Liver (tissue), 9 donors: ENCODE results near the gene UBASH3B. TPM values are rescaled to one million over a fixed set of nuclear protein-coding genes. Genes with fewer than 3 reads are reported as not detected.

ENCODE experiments used
- DNase-seq: peaks from one replicate; pipeline ENCODE4 v3.0.0-alpha.2; 2017; ENCODE audit warnings: low spot score
- H3K27ac ChIP-seq, 2 donors: one replicate each; pipeline ENCODE4 v1.7.0; 2013; ENCODE audit warnings: inconsistent platforms in 2 of 2, low read length in 2 of 2, control low read depth in 1 of 2, low read depth in 1 of 2, mild to moderate bottlenecking in 1 of 2
- H3K27me3 ChIP-seq, 4 donors: one replicate each; pipeline versions ENCODE4 v1.6.1 to v1.7.0; 2013; ENCODE audit warnings: low read length in 3 of 4, inconsistent platforms in 1 of 4, mild to moderate bottlenecking in 1 of 4, moderate library complexity in 1 of 4; ENCODE audit not compliant: control insufficient read depth in 4 of 4, insufficient read depth in 4 of 4
- H3K36me3 ChIP-seq, 4 donors: one replicate each; pipeline versions ENCODE4 v1.6.1 to v1.7.0; 2013; ENCODE audit warnings: low read length in 3 of 4, mild to moderate bottlenecking in 3 of 4, low read depth in 1 of 4, moderate library complexity in 1 of 4; ENCODE audit not compliant: control insufficient read depth in 4 of 4, insufficient read depth in 3 of 4
- H3K4me1 ChIP-seq, 4 donors: one replicate each; pipeline versions ENCODE4 v1.6.1 to v1.7.0; 2013; ENCODE audit warnings: low read length in 3 of 4, mild to moderate bottlenecking in 3 of 4, moderate library complexity in 1 of 4; ENCODE audit not compliant: control insufficient read depth in 4 of 4, insufficient read depth in 4 of 4
- H3K4me3 ChIP-seq, 3 donors: one replicate each; pipeline versions ENCODE4 v1.6.1 to v1.7.0; 2013; ENCODE audit warnings: low read length in 3 of 3, control low read depth in 1 of 3, low read depth in 1 of 3, mild to moderate bottlenecking in 1 of 3
- H3K9ac ChIP-seq, 2 donors: one replicate each; pipeline ENCODE4 v1.7.0; 2013; ENCODE audit warnings: low read length in 2 of 2, mild to moderate bottlenecking in 2 of 2, moderate library complexity in 2 of 2, control low read depth in 1 of 2, low read depth in 1 of 2
- H3K9me3 ChIP-seq, 4 donors: one replicate each; pipeline versions ENCODE4 v1.6.1 to v1.7.0; 2013; ENCODE audit warnings: low read length in 3 of 4; ENCODE audit not compliant: control insufficient read depth in 4 of 4
- FOXA2 ChIP-seq: IDR thresholded peaks from 2 replicates; pipeline ENCODE4 v1.6.1; 2016; ENCODE audit warnings: antibody characterized with exemption
- GABPA ChIP-seq, 2 donors: IDR thresholded peaks in 1 of 2; conservative IDR thresholded peaks in 1 of 2; 2 replicates each; pipeline ENCODE4 v1.6.1; 2016; ENCODE audit warnings: antibody characterized with exemption in 2 of 2, mild to moderate bottlenecking in 1 of 2, moderate library complexity in 1 of 2
- HNF4A ChIP-seq, 2 donors: conservative IDR thresholded peaks; 2 replicates each; pipeline ENCODE4 v1.6.1; 2016; ENCODE audit warnings: antibody characterized with exemption in 2 of 2, mild to moderate bottlenecking in 2 of 2
- JUND ChIP-seq, 2 donors: IDR thresholded peaks; 2 replicates each; pipeline ENCODE4 v1.6.1; 2016; ENCODE audit warnings: antibody characterized with exemption in 2 of 2
- NR2F2 ChIP-seq: IDR thresholded peaks from 2 replicates; pipeline ENCODE4 v1.6.1; 2016; ENCODE audit warnings: antibody characterized with exemption
- RAD21 ChIP-seq, 2 donors: IDR thresholded peaks; 2 replicates each; pipeline ENCODE4 v1.6.1; 2016; ENCODE audit warnings: antibody characterized with exemption in 2 of 2, mild to moderate bottlenecking in 2 of 2
- RXRA ChIP-seq, 2 donors: IDR thresholded peaks; 2 replicates each; pipeline ENCODE4 v1.6.1; 2017 to 2018; ENCODE audit warnings: antibody characterized with exemption in 2 of 2, mild to moderate bottlenecking in 1 of 2
- SP1 ChIP-seq: IDR thresholded peaks from 2 replicates; pipeline ENCODE4 v1.6.1; 2018; ENCODE audit warnings: antibody characterized with exemption, mild to moderate bottlenecking
- TAF1 ChIP-seq: conservative IDR thresholded peaks from 2 replicates; pipeline ENCODE4 v1.6.1; 2016; ENCODE audit warnings: antibody characterized with exemption, mild to moderate bottlenecking
- YY1 ChIP-seq: IDR thresholded peaks from 2 replicates; pipeline ENCODE4 v1.6.1; 2016; ENCODE audit warnings: antibody characterized with exemption, mild to moderate bottlenecking
- ZBTB33 ChIP-seq: IDR thresholded peaks from 2 replicates; pipeline ENCODE4 v1.6.1; 2016; ENCODE audit warnings: antibody characterized with exemption
- WGBS: extraction: QIAGEN DNeasy Blood & Tissue Kit; methylation state at CpG from one replicate; pipeline ENCODE4 v1.1.7; 2013; 5-methylcytosine and 5-hydroxymethylcytosine counted together
- polyA plus RNA-seq, 2 donors: library from polyadenylated mRNA; stranded (reverse) in 1 of 2; unstranded in 1 of 2; fragments of 200-250 nt in 1 of 2; fragments of >200 nt in 1 of 2; fragmentation: Nextera tagmentation in 1 of 2; extraction: Ambion mirVana in 1 of 2; gene quantifications; one replicate each; pipeline versions ENCODE4 v1.2.1 to v1.2.3, GENCODE V29; 2013 to 2015
- total RNA-seq, 2 donors: library from RNA; depleted of rRNA; stranded (reverse); fragments of >200 nt; gene quantifications; one replicate each; pipeline ENCODE4 v1.2.3, GENCODE V29; 2014
- TF ChIP-seq, protein P1 (sequence below): fragments of 150-350 bp; IDR thresholded peaks from 2 replicates; pipeline ENCODE4 v1.5.1; 2017; ENCODE audit warnings: improper control_type of control experiment, low read depth, low read length; ENCODE audit not compliant: missing input control
- TF ChIP-seq, protein P2 (sequence below): IDR thresholded peaks from 2 replicates; pipeline ENCODE4 v1.6.1; 2016; ENCODE audit warnings: antibody characterized with exemption, mild to moderate bottlenecking
- donor health status: healthy.
- donor health status: healthy.
- donor health status: healthy.
- donor health status: healthy.
- donor health status: healthy.

Gene UBASH3B
- total and polyA plus RNA-seq, 4 donors: 0.48 to 5.5 (median 2.5) TPM

GRCh38 chr11:122755941-122756340 is 100.4 kb downstream of the UBASH3B start (continued):
- no peak for TF ChIP-seq ZBTB33
- TF ChIP-seq HNF4A (conservative IDR thresholded peaks at IDR 0.05): no peak
- TF ChIP-seq NR2F2: no peak
- no peak for TF ChIP-seq RXRA (IDR thresholded peaks at IDR 0.05)
- TF ChIP-seq, protein P1, sequence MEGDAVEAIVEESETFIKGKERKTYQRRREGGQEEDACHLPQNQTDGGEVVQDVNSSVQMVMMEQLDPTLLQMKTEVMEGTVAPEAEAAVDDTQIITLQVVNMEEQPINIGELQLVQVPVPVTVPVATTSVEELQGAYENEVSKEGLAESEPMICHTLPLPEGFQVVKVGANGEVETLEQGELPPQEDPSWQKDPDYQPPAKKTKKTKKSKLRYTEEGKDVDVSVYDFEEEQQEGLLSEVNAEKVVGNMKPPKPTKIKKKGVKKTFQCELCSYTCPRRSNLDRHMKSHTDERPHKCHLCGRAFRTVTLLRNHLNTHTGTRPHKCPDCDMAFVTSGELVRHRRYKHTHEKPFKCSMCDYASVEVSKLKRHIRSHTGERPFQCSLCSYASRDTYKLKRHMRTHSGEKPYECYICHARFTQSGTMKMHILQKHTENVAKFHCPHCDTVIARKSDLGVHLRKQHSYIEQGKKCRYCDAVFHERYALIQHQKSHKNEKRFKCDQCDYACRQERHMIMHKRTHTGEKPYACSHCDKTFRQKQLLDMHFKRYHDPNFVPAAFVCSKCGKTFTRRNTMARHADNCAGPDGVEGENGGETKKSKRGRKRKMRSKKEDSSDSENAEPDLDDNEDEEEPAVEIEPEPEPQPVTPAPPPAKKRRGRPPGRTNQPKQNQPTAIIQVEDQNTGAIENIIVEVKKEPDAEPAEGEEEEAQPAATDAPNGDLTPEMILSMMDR: no peak
- TF ChIP-seq RAD21 (IDR thresholded peaks at IDR 0.05): no peak
- TF ChIP-seq TAF1: no peak
- TF ChIP-seq FOXA2: no peak
- no peak for TF ChIP-seq JUND (IDR thresholded peaks at IDR 0.05)
- TF ChIP-seq SP1: no peak

DNA sequence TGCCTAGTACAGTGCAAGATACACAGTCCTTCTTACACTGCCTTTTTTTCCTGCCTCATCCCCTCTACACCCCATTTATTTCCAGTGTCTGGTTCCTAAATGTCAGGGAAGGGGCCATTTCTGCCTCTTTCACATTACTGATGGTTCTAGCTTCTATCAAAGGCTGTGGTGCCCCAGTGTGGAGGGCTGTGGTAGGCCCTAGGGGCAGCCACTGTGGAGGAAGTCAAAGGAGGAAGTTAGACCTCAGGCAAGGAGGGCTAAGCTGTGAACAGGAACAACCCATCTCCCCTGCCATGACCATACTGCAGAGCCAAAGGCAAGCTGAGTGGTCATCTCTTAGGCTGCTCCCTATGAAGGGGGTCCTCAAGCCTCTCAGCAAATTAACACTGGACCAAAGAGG is 100.9 kb downstream of the UBASH3B start:
- Histone ChIP-seq H3K4me3 (no peak overlapping the region), H3K27me3 (no peaks in the 10 kb centered on the region), H3K27ac (no peak overlapping the region), H3K9me3 (no peaks in the 10 kb centered on the region), H3K9ac (no peak overlapping the region), H3K4me1 (peaks cover 0 to 2% (median 0%) of the 10 kb centered on the region in 4 donors), H3K36me3 (no peaks in the 10 kb centered on the region)
- DNase-seq: no peak
- TF ChIP-seq, protein P2, sequence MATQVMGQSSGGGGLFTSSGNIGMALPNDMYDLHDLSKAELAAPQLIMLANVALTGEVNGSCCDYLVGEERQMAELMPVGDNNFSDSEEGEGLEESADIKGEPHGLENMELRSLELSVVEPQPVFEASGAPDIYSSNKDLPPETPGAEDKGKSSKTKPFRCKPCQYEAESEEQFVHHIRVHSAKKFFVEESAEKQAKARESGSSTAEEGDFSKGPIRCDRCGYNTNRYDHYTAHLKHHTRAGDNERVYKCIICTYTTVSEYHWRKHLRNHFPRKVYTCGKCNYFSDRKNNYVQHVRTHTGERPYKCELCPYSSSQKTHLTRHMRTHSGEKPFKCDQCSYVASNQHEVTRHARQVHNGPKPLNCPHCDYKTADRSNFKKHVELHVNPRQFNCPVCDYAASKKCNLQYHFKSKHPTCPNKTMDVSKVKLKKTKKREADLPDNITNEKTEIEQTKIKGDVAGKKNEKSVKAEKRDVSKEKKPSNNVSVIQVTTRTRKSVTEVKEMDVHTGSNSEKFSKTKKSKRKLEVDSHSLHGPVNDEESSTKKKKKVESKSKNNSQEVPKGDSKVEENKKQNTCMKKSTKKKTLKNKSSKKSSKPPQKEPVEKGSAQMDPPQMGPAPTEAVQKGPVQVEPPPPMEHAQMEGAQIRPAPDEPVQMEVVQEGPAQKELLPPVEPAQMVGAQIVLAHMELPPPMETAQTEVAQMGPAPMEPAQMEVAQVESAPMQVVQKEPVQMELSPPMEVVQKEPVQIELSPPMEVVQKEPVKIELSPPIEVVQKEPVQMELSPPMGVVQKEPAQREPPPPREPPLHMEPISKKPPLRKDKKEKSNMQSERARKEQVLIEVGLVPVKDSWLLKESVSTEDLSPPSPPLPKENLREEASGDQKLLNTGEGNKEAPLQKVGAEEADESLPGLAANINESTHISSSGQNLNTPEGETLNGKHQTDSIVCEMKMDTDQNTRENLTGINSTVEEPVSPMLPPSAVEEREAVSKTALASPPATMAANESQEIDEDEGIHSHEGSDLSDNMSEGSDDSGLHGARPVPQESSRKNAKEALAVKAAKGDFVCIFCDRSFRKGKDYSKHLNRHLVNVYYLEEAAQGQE: no peak
- TF ChIP-seq RAD21 (IDR thresholded peaks at IDR 0.05): peak; percentile 66 to 72
- TF ChIP-seq, protein P1: peak; percentile 15

- Histone ChIP-seq H3K9ac (no peak overlapping the region), H3K36me3 (no peaks in the 10 kb centered on the region), H3K9me3 (no peaks in the 10 kb centered on the region), H3K4me3 (no peak overlapping the region), H3K27me3 (no peaks in the 10 kb centered on the region), H3K27ac (no peak overlapping the region), H3K4me1 (peaks cover 0 to 2% (median 0%) of the 10 kb centered on the region in 4 donors)
- WGBS: 92% methylated on average over 3 of the region's 3 CpGs
- TF ChIP-seq GABPA (IDR thresholded peaks at IDR 0.05 in 1 of 2, conservative IDR thresholded peaks at IDR 0.05 in 1 of 2): no peak
- TF ChIP-seq NR2F2: no peak
- no peak for TF ChIP-seq RXRA (IDR thresholded peaks at IDR 0.05)
- TF ChIP-seq YY1: no peak
- TF ChIP-seq, protein P2: no peak
- DNase-seq: no peak
Observed at GRCh38 chr11:122757201-122757600, 101.7 kb downstream of the UBASH3B start.
